ENCODE results near the gene MPC1. TPM values are rescaled to one million over a fixed set of nuclear protein-coding genes. Genes with fewer than 3 reads are reported as not detected.

The MPC1 gene
- polyA plus RNA-seq, 1 donor from 2014 or later = 112 TPM

DNA sequence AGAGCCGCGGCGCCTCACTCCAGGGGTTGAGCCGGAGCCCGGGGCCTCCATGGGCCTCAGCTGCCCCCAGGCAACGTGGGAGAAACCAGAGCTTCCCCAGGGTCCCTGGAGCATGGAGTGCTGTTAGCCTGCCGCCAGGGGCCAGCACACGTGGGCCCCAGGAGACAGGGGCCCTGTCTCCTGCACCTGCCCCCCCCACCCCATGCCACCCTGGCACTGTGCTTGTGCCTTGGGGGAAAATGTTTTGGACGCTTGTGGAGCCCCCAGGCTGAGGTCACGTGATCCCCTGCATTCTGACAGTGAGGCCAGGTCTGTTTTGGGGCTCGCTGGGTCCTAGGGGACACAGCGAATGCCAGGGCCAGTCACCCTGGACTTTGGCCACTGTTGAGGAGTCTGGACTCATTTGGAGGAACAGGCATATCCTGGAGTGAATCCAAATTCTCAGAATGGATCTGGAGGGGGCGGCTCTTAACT, 30.2 kb upstream of the MPC1 start:
- Histone ChIP-seq H3F3A (ENCODE audit: insufficient read depth, low read length, poor library complexity, severe bottlenecking) (no peaks in the 10 kb centered on the region), H3K4me2 (ENCODE audit: low read length) (no peak overlapping the region), H3K36me3 (ENCODE audit: insufficient read depth, low read length) (no peaks in the 10 kb centered on the region), H3K27me3 (ENCODE audit: insufficient read depth, low read depth, low read length) (no peaks in the 10 kb centered on the region), H3K79me2 (replicated peaks; ENCODE audit: insufficient read depth, low read length) (no peaks in the 10 kb centered on the region), H3K9ac (ENCODE audit: low read length) (no peak overlapping the region), H3K9me2 (ENCODE audit: insufficient read depth, low read length) (no peaks in the 10 kb centered on the region), H3K27ac (ENCODE audit: low read length) (no peak overlapping the region), H3K9me3 (ENCODE audit: low read length) (no peaks in the 10 kb centered on the region), H3K4me3 (ENCODE audit: low read length) (no peak overlapping the region), H2AFZ (ENCODE audit: low read depth, low read length) (no peak overlapping the region), H4K20me1 (ENCODE audit: insufficient read depth) (no peaks in the 10 kb centered on the region)
- TF ChIP-seq TAF1 (IDR thresholded peaks at IDR 0.05; ENCODE audit: low read depth) = no peak
- TF ChIP-seq POLR2AphosphoS5 (IDR thresholded peaks at IDR 0.05) = no peak
- TF ChIP-seq SMC3 (conservative IDR thresholded peaks at IDR 0.05; ENCODE audit: poor library complexity) = no peak
- no peak for TF ChIP-seq EP300 (conservative IDR thresholded peaks at IDR 0.05; ENCODE audit: poor library complexity, severe bottlenecking)
- TF ChIP-seq, protein P1, sequence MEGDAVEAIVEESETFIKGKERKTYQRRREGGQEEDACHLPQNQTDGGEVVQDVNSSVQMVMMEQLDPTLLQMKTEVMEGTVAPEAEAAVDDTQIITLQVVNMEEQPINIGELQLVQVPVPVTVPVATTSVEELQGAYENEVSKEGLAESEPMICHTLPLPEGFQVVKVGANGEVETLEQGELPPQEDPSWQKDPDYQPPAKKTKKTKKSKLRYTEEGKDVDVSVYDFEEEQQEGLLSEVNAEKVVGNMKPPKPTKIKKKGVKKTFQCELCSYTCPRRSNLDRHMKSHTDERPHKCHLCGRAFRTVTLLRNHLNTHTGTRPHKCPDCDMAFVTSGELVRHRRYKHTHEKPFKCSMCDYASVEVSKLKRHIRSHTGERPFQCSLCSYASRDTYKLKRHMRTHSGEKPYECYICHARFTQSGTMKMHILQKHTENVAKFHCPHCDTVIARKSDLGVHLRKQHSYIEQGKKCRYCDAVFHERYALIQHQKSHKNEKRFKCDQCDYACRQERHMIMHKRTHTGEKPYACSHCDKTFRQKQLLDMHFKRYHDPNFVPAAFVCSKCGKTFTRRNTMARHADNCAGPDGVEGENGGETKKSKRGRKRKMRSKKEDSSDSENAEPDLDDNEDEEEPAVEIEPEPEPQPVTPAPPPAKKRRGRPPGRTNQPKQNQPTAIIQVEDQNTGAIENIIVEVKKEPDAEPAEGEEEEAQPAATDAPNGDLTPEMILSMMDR (IDR thresholded peaks at IDR 0.05; ENCODE audit: poor library complexity, severe bottlenecking) = no peak
- TF ChIP-seq MXI1 (conservative IDR thresholded peaks at IDR 0.05; ENCODE audit: poor library complexity, severe bottlenecking) = no peak
- no peak for TF ChIP-seq EZH2 (IDR thresholded peaks at IDR 0.05; ENCODE audit: borderline replicate concordance, insufficient read depth, low read length, poor library complexity, severe bottlenecking)
- TF ChIP-seq RAD21 (conservative IDR thresholded peaks at IDR 0.05) = no peak
- TF ChIP-seq, protein P2, sequence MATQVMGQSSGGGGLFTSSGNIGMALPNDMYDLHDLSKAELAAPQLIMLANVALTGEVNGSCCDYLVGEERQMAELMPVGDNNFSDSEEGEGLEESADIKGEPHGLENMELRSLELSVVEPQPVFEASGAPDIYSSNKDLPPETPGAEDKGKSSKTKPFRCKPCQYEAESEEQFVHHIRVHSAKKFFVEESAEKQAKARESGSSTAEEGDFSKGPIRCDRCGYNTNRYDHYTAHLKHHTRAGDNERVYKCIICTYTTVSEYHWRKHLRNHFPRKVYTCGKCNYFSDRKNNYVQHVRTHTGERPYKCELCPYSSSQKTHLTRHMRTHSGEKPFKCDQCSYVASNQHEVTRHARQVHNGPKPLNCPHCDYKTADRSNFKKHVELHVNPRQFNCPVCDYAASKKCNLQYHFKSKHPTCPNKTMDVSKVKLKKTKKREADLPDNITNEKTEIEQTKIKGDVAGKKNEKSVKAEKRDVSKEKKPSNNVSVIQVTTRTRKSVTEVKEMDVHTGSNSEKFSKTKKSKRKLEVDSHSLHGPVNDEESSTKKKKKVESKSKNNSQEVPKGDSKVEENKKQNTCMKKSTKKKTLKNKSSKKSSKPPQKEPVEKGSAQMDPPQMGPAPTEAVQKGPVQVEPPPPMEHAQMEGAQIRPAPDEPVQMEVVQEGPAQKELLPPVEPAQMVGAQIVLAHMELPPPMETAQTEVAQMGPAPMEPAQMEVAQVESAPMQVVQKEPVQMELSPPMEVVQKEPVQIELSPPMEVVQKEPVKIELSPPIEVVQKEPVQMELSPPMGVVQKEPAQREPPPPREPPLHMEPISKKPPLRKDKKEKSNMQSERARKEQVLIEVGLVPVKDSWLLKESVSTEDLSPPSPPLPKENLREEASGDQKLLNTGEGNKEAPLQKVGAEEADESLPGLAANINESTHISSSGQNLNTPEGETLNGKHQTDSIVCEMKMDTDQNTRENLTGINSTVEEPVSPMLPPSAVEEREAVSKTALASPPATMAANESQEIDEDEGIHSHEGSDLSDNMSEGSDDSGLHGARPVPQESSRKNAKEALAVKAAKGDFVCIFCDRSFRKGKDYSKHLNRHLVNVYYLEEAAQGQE (IDR thresholded peaks at IDR 0.05; ENCODE audit: borderline replicate concordance) = no peak

DNA sequence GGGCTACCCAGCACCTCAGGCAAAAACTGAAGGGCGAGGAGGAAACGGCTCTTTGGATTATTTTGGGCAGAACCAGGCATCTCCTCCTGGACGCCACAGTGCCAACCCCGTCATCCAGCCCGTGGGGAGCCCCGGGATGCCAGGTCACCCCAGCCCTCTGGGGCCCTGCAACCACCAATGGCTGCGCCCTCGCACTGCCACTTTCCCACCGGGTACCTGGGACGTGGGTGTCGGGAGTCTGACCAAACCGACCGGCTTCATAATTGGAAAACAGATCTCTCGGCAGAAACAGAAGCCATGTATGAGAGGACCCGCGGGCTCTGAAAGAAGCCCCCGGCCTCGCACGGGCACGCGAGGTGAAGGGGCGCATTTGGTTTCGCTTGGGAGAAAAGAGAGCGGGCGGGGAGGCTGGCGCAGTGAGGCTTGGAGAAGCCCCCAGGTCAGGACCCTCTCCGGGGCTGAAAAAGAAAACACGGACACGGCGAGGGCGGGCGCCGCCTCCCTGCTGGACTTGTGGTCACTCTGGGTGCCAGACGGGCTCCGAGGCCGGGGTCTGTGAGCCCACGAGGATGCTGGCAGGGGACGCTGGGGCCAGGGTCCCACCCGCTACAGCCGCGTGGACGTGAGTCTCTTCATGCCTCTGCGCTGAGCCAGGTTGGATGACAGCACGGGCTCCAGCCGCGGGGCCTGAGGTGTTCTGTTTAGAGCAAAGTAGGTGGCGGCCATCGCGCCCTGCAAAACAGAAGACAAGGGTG, 29.6 kb upstream of the MPC1 start:
- no peak overlapping the region for H3K4me3 ChIP-seq (ENCODE audit: low read length)
- H3F3A ChIP-seq (ENCODE audit: insufficient read depth, low read length, poor library complexity, severe bottlenecking) = no peaks in the 10 kb centered on the region
- H3K79me2 ChIP-seq (replicated peaks; ENCODE audit: insufficient read depth, low read length) = no peaks in the 10 kb centered on the region
- H3K27me3 ChIP-seq (ENCODE audit: insufficient read depth, low read depth, low read length) = no peaks in the 10 kb centered on the region
- H3K4me2 ChIP-seq (ENCODE audit: low read length) = no peak overlapping the region
- H2AFZ ChIP-seq (ENCODE audit: low read depth, low read length) = no peak overlapping the region
- H3K36me3 ChIP-seq (ENCODE audit: insufficient read depth, low read length) = no peaks in the 10 kb centered on the region
- no peaks in the 10 kb centered on the region for H3K9me2 ChIP-seq (ENCODE audit: insufficient read depth, low read length)
- H3K9me3 ChIP-seq (ENCODE audit: low read length) = no peaks in the 10 kb centered on the region
- no peaks in the 10 kb centered on the region for H4K20me1 ChIP-seq (ENCODE audit: insufficient read depth)
- no peak for TF ChIP-seq EZH2 (IDR thresholded peaks at IDR 0.05; ENCODE audit: borderline replicate concordance, insufficient read depth, low read length, poor library complexity, severe bottlenecking)
- TF ChIP-seq, protein P2 (IDR thresholded peaks at IDR 0.05; ENCODE audit: borderline replicate concordance) = no peak
- TF ChIP-seq, protein P1 (IDR thresholded peaks at IDR 0.05; ENCODE audit: poor library complexity, severe bottlenecking) = no peak
- no peak for TF ChIP-seq MXI1 (conservative IDR thresholded peaks at IDR 0.05; ENCODE audit: poor library complexity, severe bottlenecking)
- no peak for TF ChIP-seq EP300 (conservative IDR thresholded peaks at IDR 0.05; ENCODE audit: poor library complexity, severe bottlenecking)
- no peak for TF ChIP-seq RAD21 (conservative IDR thresholded peaks at IDR 0.05)
- no peak overlapping the region for H3K27ac ChIP-seq (ENCODE audit: low read length)
- no peak overlapping the region for H3K9ac ChIP-seq (ENCODE audit: low read length)
